Neural progenitor cell (in vitro differentiated cells): ENCODE data around the gene BLTP2.

ENCODE experiments used
- EZH2 ChIP-seq: fragments of 200-600 bp; sonication (generic); IDR thresholded peaks from 2 replicates; pipeline ENCODE4 v1.6.1; 2017; ENCODE audit warnings: antibody characterized with exemption, mild to moderate bottlenecking, moderate library complexity
- TF ChIP-seq, protein P1 (sequence below): fragments of 200-600 bp; sonication (generic); IDR thresholded peaks from 2 replicates; pipeline ENCODE4 v1.5.1; 2017; ENCODE audit warnings: antibody characterized with exemption, mild to moderate bottlenecking

DNA sequence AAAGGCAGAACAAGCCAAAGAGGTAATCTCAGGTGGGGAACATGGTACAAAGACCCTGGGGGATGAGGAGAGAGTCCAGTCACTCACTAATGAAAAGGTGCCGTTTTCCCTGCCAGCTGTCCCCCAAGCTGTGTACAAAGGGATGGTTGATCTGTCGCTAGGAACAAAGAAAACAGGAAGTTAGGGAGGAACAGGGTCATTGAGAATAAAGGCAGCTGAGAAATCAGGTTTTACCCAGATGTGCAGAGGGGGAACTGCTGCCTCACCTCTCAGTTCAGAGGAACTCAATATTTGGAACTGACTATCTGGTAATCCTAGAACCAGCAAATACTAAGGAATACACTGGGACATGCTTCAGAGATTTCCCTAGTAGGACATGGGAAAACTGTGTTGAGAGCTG, 32.4 kb downstream of the BLTP2 start:
- TF ChIP-seq, protein P1, sequence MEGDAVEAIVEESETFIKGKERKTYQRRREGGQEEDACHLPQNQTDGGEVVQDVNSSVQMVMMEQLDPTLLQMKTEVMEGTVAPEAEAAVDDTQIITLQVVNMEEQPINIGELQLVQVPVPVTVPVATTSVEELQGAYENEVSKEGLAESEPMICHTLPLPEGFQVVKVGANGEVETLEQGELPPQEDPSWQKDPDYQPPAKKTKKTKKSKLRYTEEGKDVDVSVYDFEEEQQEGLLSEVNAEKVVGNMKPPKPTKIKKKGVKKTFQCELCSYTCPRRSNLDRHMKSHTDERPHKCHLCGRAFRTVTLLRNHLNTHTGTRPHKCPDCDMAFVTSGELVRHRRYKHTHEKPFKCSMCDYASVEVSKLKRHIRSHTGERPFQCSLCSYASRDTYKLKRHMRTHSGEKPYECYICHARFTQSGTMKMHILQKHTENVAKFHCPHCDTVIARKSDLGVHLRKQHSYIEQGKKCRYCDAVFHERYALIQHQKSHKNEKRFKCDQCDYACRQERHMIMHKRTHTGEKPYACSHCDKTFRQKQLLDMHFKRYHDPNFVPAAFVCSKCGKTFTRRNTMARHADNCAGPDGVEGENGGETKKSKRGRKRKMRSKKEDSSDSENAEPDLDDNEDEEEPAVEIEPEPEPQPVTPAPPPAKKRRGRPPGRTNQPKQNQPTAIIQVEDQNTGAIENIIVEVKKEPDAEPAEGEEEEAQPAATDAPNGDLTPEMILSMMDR, result no peak
- TF ChIP-seq EZH2, result no peak
